OCI-LY3 (cell line): ENCODE data around the gene NLRP11.
"Not testable (repeated sequence)": the region's sequence is repeated elsewhere in the genome, so short reads cannot be mapped to it uniquely, and the experiment has no call there.

Experiments used
- H2AFZ ChIP-seq: fragments of 200-600, 300-600 bp; shearing (Covaris generic); 2 replicates; pipeline ENCODE4 v1.6.0; 2014; ENCODE audit warnings: antibody characterized with exemption, low read depth, low read length
- H3K27ac ChIP-seq: fragments of 200-600, 300-600 bp; sonication (generic); 2 replicates; pipeline ENCODE4 v1.5.1; 2014; ENCODE audit warnings: mild to moderate bottlenecking, low read length, moderate library complexity, mixed read lengths
- H3K27me3 ChIP-seq: fragments of 200-600, 300-600 bp; sonication (generic); 2 replicates; pipeline ENCODE4 v1.6.1; 2014; ENCODE audit warnings: low read depth, low read length, mixed read lengths
- H3K36me3 ChIP-seq: fragments of 200-600, 300-600 bp; sonication (generic); replicated peaks from 2 replicates; pipeline ENCODE3; 2014; ENCODE audit warnings: low read depth, low read length, mixed read lengths
- H3K4me1 ChIP-seq: fragments of 300-600, 200-600 bp; sonication (generic); 2 replicates; pipeline ENCODE4 v1.6.1; 2014; ENCODE audit warnings: low read length, mixed read lengths
- H3K4me2 ChIP-seq: fragments of 200-600, 300-600 bp; sonication (generic); 2 replicates; pipeline ENCODE4 v1.6.1; 2014; ENCODE audit warnings: low read length, mixed read lengths
- H3K4me3 ChIP-seq: fragments of 300-600, 200-600 bp; sonication (generic); 2 replicates; pipeline ENCODE4 v1.5.1; 2014; ENCODE audit warnings: antibody characterized with exemption, mild to moderate bottlenecking, low read length, moderate library complexity
- H3K79me2 ChIP-seq: fragments of 300-600, 200-600 bp; shearing (Covaris generic); 2 replicates; pipeline ENCODE4 v1.6.1; 2014; ENCODE audit warnings: mild to moderate bottlenecking, low read length, mixed read lengths
- H3K9ac ChIP-seq: fragments of 300-600, 200-600 bp; shearing (Covaris generic); 2 replicates; pipeline ENCODE4 v1.6.0; 2014; ENCODE audit warnings: mild to moderate bottlenecking, low read length, moderate library complexity
- H3K9me3 ChIP-seq: fragments of 200-600, 300-600 bp; shearing (Covaris generic); 2 replicates; pipeline ENCODE4 v1.6.1; 2014; ENCODE audit warnings: low read length, mixed read lengths; ENCODE audit not compliant: insufficient read depth
- H4K20me1 ChIP-seq: fragments of 200-600, 300-600 bp; sonication (generic); 2 replicates; pipeline ENCODE4 v1.6.1; 2016; ENCODE audit warnings: low read length, mixed read lengths; ENCODE audit not compliant: insufficient read depth
- EZH2phosphoT487 ChIP-seq: fragments of 200-600 bp; shearing (Covaris generic); IDR thresholded peaks from 2 replicates; pipeline ENCODE4 v1.6.1; 2018; ENCODE audit warnings: antibody characterized with exemption, mixed run types, low read depth
- TF ChIP-seq, protein P1 (sequence below): fragments of 200-600, 300-600 bp; sonication (generic); IDR thresholded peaks from 2 replicates; pipeline ENCODE4 v1.5.1; 2014; ENCODE audit warnings: antibody characterized with exemption, low read length, low read depth

NLRP11 gene

DNA sequence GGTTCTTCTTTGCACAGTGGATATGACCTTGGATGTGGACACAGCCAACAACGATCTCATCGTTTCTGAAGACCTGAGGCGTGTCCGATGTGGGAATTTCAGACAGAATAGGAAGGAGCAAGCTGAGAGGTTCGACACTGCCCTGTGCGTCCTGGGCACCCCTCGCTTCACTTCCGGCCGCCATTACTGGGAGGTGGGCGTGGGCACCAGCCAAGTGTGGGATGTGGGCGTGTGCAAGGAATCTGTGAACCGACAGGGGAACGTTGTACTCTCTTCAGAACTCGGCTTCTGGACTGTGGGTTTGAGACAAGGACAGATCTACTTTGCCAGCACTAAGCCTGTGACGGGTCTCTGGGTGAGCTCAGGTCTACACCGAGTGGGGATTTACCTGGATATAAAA lies 53.5 kb downstream of the NLRP11 start:
- no peak overlapping the region for H2AFZ ChIP-seq
- no peaks in the 10 kb centered on the region for H3K27me3 ChIP-seq
- no peak overlapping the region for H3K27ac ChIP-seq
- H4K20me1 ChIP-seq = no peaks in the 10 kb centered on the region
- H3K79me2 ChIP-seq = no peaks in the 10 kb centered on the region
- H3K4me1 ChIP-seq = no peaks in the 10 kb centered on the region
- no peak overlapping the region for H3K9ac ChIP-seq
- TF ChIP-seq EZH2phosphoT487 = no peak
- TF ChIP-seq, protein P1, sequence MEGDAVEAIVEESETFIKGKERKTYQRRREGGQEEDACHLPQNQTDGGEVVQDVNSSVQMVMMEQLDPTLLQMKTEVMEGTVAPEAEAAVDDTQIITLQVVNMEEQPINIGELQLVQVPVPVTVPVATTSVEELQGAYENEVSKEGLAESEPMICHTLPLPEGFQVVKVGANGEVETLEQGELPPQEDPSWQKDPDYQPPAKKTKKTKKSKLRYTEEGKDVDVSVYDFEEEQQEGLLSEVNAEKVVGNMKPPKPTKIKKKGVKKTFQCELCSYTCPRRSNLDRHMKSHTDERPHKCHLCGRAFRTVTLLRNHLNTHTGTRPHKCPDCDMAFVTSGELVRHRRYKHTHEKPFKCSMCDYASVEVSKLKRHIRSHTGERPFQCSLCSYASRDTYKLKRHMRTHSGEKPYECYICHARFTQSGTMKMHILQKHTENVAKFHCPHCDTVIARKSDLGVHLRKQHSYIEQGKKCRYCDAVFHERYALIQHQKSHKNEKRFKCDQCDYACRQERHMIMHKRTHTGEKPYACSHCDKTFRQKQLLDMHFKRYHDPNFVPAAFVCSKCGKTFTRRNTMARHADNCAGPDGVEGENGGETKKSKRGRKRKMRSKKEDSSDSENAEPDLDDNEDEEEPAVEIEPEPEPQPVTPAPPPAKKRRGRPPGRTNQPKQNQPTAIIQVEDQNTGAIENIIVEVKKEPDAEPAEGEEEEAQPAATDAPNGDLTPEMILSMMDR = no peak
- no peak overlapping the region for H3K4me2 ChIP-seq
- no peaks in the 10 kb centered on the region for H3K36me3 ChIP-seq
- H3K4me3 ChIP-seq = no peak overlapping the region
- no peaks in the 10 kb centered on the region for H3K9me3 ChIP-seq

- no peak overlapping the region for H2AFZ ChIP-seq
- H3K4me2 ChIP-seq = no peak overlapping the region
- H3K4me3 ChIP-seq = no peak overlapping the region
- TF ChIP-seq, protein P1 = peak; percentile 63
- no peak for TF ChIP-seq EZH2phosphoT487
- no peaks in the 10 kb centered on the region for H4K20me1 ChIP-seq
- H3K36me3 ChIP-seq = no peaks in the 10 kb centered on the region
- no peak overlapping the region for H3K9ac ChIP-seq
- H3K27me3 ChIP-seq = no peaks in the 10 kb centered on the region
- H3K9me3 ChIP-seq = no peaks in the 10 kb centered on the region
- no peaks in the 10 kb centered on the region for H3K79me2 ChIP-seq
- H3K27ac ChIP-seq = no peak overlapping the region
- no peaks in the 10 kb centered on the region for H3K4me1 ChIP-seq
These were observed 54.3 kb downstream of the NLRP11 start for GRCh38 chr19:55777528-55777927.

DNA sequence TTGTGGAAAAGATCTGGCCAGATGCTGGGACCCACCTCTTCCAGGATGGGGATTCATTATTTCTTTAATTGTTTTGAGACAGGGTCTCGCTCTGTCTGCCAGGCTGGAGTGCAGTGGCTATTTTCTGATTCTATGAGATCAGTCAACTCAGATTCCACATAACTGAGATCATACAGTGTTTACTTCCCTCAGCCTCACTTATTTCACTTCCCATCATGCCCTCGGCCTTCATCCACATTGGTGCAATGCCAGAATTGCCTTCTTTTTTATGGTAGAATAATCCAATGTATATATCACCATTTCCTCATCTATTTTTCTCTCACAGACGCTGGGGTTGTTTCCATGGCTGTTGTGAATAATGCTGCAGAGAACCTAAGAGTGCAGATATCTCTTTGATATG lies 62.2 kb downstream of the NLRP11 start:
- H3K4me3 ChIP-seq, H4K20me1 ChIP-seq, H3K4me1 ChIP-seq, H2AFZ ChIP-seq, H3K4me2 ChIP-seq, H3K9me3 ChIP-seq, H3K27ac ChIP-seq, H3K27me3 ChIP-seq, H3K36me3 ChIP-seq, H3K9ac ChIP-seq, H3K79me2 ChIP-seq: not testable (repeated sequence)

DNA sequence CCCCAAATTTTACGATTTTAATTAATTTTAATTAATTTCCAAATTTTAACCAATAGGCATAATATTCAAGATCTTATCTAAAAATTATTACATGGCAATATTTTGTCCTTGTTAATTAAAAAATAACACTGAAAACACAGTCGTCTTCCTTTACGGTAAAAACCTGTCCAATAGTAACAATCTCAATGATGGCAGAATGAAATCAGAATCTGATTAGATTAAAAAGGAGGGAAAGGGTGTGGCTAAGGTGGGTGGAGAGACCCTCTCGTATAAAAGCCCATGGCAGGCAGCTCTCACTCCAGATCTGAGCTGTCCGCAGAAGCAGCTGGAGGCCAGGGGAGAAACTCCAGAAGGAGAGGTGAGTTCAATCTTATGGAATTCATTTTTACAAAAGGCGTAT lies 63.0 kb downstream of the NLRP11 start, which contains the start of gene RFPL4AL1:
RFPL4AL1 (plus strand) TSS at position 301 of the 400 bp plus-strand sequence. CDS start 2,687 bp downstream, outside the sequence.
- H3K4me2 ChIP-seq, H3K4me1 ChIP-seq, H3K4me3 ChIP-seq, H3K36me3 ChIP-seq, H2AFZ ChIP-seq, H3K9ac ChIP-seq, H4K20me1 ChIP-seq, H3K27me3 ChIP-seq, H3K79me2 ChIP-seq, H3K27ac ChIP-seq, H3K9me3 ChIP-seq: not testable (repeated sequence)

GRCh38 chr19:55766466-55766865 lies 65.3 kb downstream of the NLRP11 start:
- Histone ChIP-seq H4K20me1 (no peaks in the 10 kb centered on the region), H3K4me1 (no peaks in the 10 kb centered on the region), H2AFZ (no peak overlapping the region), H3K4me3 (no peak overlapping the region), H3K79me2 (no peaks in the 10 kb centered on the region), H3K27ac (no peak overlapping the region), H3K4me2 (no peak overlapping the region), H3K27me3 (peaks cover 2% of the 10 kb centered on the region; the same call in 1 of the 2 replicates), H3K9ac (no peak overlapping the region), H3K36me3 (no peaks in the 10 kb centered on the region), H3K9me3 (no peaks in the 10 kb centered on the region; the same call in 1 of the 2 replicates)
- TF ChIP-seq EZH2phosphoT487 = no peak
- TF ChIP-seq, protein P1 = no peak

DNA sequence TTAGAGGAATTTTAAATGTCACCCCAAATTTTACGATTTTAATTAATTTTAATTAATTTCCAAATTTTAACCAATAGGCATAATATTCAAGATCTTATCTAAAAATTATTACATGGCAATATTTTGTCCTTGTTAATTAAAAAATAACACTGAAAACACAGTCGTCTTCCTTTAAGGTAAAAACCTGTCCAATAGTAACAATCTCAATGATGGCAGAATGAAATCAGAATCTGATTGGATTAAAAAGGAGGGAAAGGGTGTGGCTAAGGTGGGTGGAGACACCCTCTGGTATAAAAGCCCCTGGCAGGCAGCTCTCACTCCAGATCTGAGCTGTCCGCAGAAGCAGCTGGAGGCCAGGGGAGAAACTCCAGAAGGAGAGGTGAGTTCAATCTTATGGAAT lies 73.0 kb downstream of the NLRP11 start, which contains the start of gene RFPL4A:
RFPL4A (plus strand) TSS at position 301 of the 400 bp plus-strand sequence. CDS start 2,704 bp downstream, outside the sequence.
- H3K79me2 ChIP-seq, H3K4me2 ChIP-seq, H3K9ac ChIP-seq, H3K4me1 ChIP-seq, H3K4me3 ChIP-seq, H3K27ac ChIP-seq, H3K36me3 ChIP-seq, H2AFZ ChIP-seq, H3K27me3 ChIP-seq, H3K9me3 ChIP-seq, H4K20me1 ChIP-seq: not testable (repeated sequence)

GRCh38 chr19:55756808-55757207 lies 75.0 kb downstream of the NLRP11 start:
- H3K27ac ChIP-seq, H3K36me3 ChIP-seq, H3K4me3 ChIP-seq, H3K4me2 ChIP-seq, H3K9me3 ChIP-seq, H3K27me3 ChIP-seq, H3K4me1 ChIP-seq, H3K9ac ChIP-seq, H4K20me1 ChIP-seq, H3K79me2 ChIP-seq, H2AFZ ChIP-seq: not testable (repeated sequence)
